ENCODE data around the gene TMEM184C. TPM values are rescaled to one million over a fixed set of nuclear protein-coding genes. Genes with fewer than 3 reads are reported as not detected.

TMEM184C gene
- total and polyA plus RNA-seq, 2 experiments from 2014 or later, result 15.1 to 42.2 TPM

DNA sequence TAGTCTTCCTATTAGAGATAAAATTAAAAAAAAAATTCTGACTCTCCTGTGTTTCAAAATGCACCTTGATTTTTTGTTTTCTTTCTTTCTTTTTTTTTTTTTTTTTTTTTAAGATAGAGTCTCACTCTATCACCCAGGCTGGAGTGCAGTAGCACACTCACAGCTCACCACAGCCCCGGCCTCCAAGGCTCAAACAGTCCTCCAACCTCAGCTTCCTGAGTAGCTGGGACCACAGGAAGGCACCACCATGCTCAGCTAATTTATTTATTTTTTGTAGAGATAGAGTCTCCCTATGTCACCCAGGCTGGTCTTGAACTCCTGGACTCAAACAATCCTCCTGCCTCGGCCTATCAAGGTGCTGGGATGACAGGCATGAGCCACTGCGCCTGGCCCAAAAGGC lies 41.1 kb upstream of the TMEM184C start:
- H2AFZ ChIP-seq, result no peak overlapping the region
- no peaks in the 10 kb centered on the region for H3K27me3 ChIP-seq (ENCODE audit: insufficient read depth)
- no peaks in the 10 kb centered on the region for H3K4me1 ChIP-seq (ENCODE audit: insufficient read depth)
- no peaks in the 10 kb centered on the region for H4K20me1 ChIP-seq (replicated peaks; ENCODE audit: insufficient read depth)
- ATAC-seq (no peak), DNase-seq (ENCODE audit: low spot score) (no peak)
- Mint-ChIP-seq H3K9me3 (no peaks in the 10 kb centered on the region; the same call in 2 of the 3 replicates), H3K4me3 (no peak overlapping the region), H3K4me1 (no peaks in the 10 kb centered on the region; the same call in 2 of the 3 replicates), H3K36me3 (ENCODE audit: low read depth) (no peaks in the 10 kb centered on the region), H3K27me3 (ENCODE audit: insufficient read depth, low read depth, poor library complexity) (peaks cover 3% of the 10 kb centered on the region), H3K27ac (no peak overlapping the region)
- H3K36me3 ChIP-seq (ENCODE audit: insufficient read depth), result no peaks in the 10 kb centered on the region
- no peak overlapping the region for H3K4me2 ChIP-seq
- H3K4me3 ChIP-seq, result no peak overlapping the region
- no peak overlapping the region for H3K27ac ChIP-seq (ENCODE audit: low read depth)
- TF ChIP-seq JUNB (IDR thresholded peaks at IDR 0.05; ENCODE audit: unreplicated experiment) (no peak), NANOG (IDR thresholded peaks at IDR 0.05; ENCODE audit: borderline replicate concordance) (no peak), EZH2phosphoT487 (IDR thresholded peaks at IDR 0.05; ENCODE audit: unreplicated experiment) (no peak), STAT1 (IDR thresholded peaks at IDR 0.05; ENCODE audit: unreplicated experiment) (no peak), CREB1 (CRISPR knock-in tag; IDR thresholded peaks at IDR 0.05; ENCODE audit: low read depth) (no peak), ZNF331 (CRISPR knock-in tag; IDR thresholded peaks at IDR 0.05; ENCODE audit: low read depth) (no peak), ZNF114 (CRISPR knock-in tag; IDR thresholded peaks at IDR 0.05) (no peak), POLR2AphosphoS5 (IDR thresholded peaks at IDR 0.05; ENCODE audit: low read depth) (no peak), EZH2 (IDR thresholded peaks at IDR 0.05; ENCODE audit: low read depth, unreplicated experiment) (no peak)
- TF ChIP-seq, protein P1, sequence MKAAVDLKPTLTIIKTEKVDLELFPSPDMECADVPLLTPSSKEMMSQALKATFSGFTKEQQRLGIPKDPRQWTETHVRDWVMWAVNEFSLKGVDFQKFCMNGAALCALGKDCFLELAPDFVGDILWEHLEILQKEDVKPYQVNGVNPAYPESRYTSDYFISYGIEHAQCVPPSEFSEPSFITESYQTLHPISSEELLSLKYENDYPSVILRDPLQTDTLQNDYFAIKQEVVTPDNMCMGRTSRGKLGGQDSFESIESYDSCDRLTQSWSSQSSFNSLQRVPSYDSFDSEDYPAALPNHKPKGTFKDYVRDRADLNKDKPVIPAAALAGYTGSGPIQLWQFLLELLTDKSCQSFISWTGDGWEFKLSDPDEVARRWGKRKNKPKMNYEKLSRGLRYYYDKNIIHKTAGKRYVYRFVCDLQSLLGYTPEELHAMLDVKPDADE (IDR thresholded peaks at IDR 0.05), result no peak
- TF ChIP-seq, protein P2, sequence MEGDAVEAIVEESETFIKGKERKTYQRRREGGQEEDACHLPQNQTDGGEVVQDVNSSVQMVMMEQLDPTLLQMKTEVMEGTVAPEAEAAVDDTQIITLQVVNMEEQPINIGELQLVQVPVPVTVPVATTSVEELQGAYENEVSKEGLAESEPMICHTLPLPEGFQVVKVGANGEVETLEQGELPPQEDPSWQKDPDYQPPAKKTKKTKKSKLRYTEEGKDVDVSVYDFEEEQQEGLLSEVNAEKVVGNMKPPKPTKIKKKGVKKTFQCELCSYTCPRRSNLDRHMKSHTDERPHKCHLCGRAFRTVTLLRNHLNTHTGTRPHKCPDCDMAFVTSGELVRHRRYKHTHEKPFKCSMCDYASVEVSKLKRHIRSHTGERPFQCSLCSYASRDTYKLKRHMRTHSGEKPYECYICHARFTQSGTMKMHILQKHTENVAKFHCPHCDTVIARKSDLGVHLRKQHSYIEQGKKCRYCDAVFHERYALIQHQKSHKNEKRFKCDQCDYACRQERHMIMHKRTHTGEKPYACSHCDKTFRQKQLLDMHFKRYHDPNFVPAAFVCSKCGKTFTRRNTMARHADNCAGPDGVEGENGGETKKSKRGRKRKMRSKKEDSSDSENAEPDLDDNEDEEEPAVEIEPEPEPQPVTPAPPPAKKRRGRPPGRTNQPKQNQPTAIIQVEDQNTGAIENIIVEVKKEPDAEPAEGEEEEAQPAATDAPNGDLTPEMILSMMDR (conservative IDR thresholded peaks at IDR 0.05; ENCODE audit: low read depth in 2 of 2), result no peak
- TF ChIP-seq, protein P3, sequence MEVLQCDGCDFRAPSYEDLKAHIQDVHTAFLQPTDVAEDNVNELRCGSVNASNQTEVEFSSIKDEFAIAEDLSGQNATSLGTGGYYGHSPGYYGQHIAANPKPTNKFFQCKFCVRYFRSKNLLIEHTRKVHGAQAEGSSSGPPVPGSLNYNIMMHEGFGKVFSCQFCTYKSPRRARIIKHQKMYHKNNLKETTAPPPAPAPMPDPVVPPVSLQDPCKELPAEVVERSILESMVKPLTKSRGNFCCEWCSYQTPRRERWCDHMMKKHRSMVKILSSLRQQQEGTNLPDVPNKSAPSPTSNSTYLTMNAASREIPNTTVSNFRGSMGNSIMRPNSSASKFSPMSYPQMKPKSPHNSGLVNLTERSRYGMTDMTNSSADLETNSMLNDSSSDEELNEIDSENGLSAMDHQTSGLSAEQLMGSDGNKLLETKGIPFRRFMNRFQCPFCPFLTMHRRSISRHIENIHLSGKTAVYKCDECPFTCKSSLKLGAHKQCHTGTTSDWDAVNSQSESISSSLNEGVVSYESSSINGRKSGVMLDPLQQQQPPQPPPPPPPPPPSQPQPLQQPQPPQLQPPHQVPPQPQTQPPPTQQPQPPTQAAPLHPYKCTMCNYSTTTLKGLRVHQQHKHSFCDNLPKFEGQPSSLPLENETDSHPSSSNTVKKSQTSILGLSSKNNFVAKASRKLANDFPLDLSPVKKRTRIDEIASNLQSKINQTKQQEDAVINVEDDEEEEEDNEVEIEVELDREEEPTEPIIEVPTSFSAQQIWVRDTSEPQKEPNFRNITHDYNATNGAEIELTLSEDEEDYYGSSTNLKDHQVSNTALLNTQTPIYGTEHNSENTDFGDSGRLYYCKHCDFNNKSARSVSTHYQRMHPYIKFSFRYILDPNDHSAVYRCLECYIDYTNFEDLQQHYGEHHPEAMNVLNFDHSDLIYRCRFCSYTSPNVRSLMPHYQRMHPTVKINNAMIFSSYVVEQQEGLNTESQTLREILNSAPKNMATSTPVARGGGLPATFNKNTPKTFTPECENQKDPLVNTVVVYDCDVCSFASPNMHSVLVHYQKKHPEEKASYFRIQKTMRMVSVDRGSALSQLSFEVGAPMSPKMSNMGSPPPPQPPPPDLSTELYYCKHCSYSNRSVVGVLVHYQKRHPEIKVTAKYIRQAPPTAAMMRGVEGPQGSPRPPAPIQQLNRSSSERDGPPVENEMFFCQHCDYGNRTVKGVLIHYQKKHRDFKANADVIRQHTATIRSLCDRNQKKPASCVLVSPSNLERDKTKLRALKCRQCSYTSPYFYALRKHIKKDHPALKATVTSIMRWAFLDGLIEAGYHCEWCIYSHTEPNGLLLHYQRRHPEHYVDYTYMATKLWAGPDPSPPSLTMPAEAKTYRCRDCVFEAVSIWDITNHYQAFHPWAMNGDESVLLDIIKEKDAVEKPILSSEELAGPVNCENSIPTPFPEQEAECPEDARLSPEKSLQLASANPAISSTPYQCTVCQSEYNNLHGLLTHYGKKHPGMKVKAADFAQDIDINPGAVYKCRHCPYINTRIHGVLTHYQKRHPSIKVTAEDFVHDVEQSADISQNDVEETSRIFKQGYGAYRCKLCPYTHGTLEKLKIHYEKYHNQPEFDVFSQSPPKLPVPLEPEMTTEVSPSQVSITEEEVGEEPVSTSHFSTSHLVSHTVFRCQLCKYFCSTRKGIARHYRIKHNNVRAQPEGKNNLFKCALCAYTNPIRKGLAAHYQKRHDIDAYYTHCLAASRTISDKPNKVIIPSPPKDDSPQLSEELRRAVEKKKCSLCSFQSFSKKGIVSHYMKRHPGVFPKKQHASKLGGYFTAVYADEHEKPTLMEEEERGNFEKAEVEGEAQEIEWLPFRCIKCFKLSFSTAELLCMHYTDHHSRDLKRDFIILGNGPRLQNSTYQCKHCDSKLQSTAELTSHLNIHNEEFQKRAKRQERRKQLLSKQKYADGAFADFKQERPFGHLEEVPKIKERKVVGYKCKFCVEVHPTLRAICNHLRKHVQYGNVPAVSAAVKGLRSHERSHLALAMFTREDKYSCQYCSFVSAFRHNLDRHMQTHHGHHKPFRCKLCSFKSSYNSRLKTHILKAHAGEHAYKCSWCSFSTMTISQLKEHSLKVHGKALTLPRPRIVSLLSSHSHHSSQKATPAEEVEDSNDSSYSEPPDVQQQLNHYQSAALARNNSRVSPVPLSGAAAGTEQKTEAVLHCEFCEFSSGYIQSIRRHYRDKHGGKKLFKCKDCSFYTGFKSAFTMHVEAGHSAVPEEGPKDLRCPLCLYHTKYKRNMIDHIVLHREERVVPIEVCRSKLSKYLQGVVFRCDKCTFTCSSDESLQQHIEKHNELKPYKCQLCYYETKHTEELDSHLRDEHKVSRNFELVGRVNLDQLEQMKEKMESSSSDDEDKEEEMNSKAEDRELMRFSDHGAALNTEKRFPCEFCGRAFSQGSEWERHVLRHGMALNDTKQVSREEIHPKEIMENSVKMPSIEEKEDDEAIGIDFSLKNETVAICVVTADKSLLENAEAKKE (CRISPR knock-in tag; IDR thresholded peaks at IDR 0.05), result no peak
- TF ChIP-seq, protein P4, sequence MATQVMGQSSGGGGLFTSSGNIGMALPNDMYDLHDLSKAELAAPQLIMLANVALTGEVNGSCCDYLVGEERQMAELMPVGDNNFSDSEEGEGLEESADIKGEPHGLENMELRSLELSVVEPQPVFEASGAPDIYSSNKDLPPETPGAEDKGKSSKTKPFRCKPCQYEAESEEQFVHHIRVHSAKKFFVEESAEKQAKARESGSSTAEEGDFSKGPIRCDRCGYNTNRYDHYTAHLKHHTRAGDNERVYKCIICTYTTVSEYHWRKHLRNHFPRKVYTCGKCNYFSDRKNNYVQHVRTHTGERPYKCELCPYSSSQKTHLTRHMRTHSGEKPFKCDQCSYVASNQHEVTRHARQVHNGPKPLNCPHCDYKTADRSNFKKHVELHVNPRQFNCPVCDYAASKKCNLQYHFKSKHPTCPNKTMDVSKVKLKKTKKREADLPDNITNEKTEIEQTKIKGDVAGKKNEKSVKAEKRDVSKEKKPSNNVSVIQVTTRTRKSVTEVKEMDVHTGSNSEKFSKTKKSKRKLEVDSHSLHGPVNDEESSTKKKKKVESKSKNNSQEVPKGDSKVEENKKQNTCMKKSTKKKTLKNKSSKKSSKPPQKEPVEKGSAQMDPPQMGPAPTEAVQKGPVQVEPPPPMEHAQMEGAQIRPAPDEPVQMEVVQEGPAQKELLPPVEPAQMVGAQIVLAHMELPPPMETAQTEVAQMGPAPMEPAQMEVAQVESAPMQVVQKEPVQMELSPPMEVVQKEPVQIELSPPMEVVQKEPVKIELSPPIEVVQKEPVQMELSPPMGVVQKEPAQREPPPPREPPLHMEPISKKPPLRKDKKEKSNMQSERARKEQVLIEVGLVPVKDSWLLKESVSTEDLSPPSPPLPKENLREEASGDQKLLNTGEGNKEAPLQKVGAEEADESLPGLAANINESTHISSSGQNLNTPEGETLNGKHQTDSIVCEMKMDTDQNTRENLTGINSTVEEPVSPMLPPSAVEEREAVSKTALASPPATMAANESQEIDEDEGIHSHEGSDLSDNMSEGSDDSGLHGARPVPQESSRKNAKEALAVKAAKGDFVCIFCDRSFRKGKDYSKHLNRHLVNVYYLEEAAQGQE (IDR thresholded peaks at IDR 0.05; ENCODE audit: unreplicated experiment), result no peak
- peaks cover 6% of the 10 kb centered on the region; the same call in 1 of the 2 replicates for H3K9me2 ChIP-seq (ENCODE audit: insufficient read depth)
- no peaks in the 10 kb centered on the region for H3F3A ChIP-seq (replicated peaks; ENCODE audit: low read depth)
- H3K79me2 ChIP-seq (replicated peaks; ENCODE audit: insufficient read depth), result no peaks in the 10 kb centered on the region
